Left ventricle myocardium superior (tissue), 1 donor: ENCODE results near the gene CERS3. TPM values are rescaled to one million over a fixed set of nuclear protein-coding genes. Genes with fewer than 3 reads are reported as not detected.

Experiments used
- ATAC-seq: fragments of 200-7000 bp; cut with Tn5 transposase; one replicate; pipeline ENCODE4 v1.9.1; 2020; ENCODE audit warnings: mild to moderate bottlenecking, moderate library complexity
- DNase-seq: peaks from one replicate; pipeline ENCODE4 v3.0.0-alpha.2; 2020
- intact Hi-C: fragments of 100-400 bp; cut with micrococcal nuclease; formaldehyde crosslinking; loops from one replicate; pipeline ENCODE4 v1.11.0; 2022
- total RNA-seq: library from RNA; stranded (reverse); fragmentation: NEBNext Ultra II Directional; extraction: Animal tissue kit (Norgen Biotek cat#: 25700); gene quantifications from one replicate; pipeline ENCODE4 v1.2.1, GENCODE V29; 2021
- donor health status: DM: no; HTN: yes; CAD: no; lungs with severe emphysema.

The CERS3 gene
- total RNA-seq, 1 donor from 2014 or later = not detected

DNA sequence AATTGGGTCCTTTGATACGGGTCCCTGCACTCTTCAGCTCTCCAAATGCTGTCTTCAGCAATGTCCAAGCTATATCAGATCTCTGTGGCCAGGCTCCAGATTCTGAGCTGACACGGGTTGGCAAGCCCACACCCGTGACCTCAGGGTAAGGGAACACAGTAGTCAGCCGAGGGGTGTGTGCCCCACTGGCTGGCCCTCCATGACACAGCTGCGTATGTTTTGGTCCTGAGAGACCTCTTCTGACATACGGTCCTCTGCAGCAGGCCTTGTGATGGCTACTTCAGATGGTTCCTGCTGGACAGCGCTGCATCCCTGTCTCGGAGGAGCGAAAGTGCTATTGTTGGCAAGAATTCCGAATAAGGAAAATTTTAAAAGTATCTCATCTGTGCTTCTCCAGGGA, 101.8 kb downstream of the CERS3 start:
- ATAC-seq (peak; percentile 55), DNase-seq (peak; percentile 36)
- intact Hi-C loops = no loop called here

DNA sequence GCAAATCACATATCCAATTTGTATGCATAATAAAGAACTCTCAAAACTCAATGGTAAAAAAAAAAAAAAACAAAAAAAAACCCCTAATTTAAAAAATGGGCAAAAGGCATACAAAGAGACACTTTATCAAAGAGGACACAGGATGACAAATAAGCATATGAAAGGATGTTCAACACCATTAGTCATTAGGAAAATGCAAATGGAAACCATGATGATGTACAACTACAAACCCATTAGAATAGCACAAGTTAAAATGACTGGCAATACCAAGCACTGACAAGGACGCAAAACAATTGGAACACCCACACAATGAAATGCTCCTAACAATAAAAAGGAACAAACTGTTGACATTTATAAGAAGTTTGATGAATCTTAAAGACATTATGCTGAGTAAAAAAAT, 123.6 kb downstream of the CERS3 start:
- ATAC-seq = no peak
- intact Hi-C loops = no loop called here
- no peak for DNase-seq

GRCh38 chr15:100400996-100401395, 127.8 kb downstream of the CERS3 start:
- no peak for DNase-seq
- ATAC-seq = no peak
- intact Hi-C loops = no loop called here

DNA sequence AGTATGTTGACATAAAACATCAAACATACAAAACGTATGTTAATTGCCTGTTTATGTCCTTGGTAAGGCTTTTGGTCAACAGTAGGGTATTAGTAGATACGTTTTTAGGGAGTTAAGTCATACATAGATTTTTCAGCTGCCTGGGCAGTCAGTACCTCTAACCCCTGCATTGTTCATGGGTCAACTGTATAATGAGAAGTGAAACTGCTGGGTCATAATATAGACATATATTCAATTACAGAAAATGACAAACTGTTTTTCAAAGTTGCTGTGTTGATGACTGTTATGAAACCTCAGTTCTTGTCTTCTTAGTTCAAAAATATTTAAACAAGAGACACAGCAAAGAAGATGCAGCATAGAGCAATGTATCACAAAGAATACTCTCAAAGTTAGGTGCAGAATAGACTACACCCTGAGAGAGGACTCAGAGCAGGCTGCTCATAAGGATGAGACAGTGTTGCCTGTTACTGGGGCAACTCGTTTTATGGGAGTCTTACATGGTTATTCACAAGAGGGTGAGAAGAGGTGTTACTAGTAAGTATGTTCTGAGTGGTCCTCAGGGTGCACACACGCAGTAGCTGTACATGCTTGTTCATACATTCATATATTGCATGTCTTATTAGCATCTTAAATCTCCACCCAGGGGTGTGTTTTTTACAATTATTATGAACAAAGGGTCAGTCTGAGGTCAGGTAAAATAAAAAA, 133.9 kb downstream of the CERS3 start:
- no peak for ATAC-seq
- intact Hi-C loops = no loop called here

DNA sequence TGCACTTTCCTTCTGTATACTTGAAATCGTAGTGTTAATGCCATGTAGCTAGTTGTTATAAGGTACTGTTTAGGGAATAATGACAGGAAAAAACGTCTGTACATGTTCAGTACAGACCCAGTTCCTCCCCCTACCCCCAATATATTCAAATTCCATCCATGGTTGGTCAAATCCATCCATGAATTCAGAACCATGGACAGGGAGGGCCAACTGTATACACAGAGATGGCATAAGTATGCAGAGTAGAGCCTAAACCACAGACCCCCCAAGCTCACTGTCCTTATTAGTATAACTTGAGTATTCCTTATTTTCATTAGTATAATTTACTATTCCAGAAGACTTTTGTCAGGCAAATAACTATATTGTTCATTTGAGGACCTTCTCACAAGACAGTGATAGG, 135.7 kb downstream of the CERS3 start:
- intact Hi-C loops = no loop called here
- DNase-seq (no peak), ATAC-seq (no peak)

More for the DNA sequence above, 133.9 kb downstream of the CERS3 start:
- no peak for DNase-seq

- DNase-seq (no peak), ATAC-seq (no peak)
- intact Hi-C loops = no loop called here
Measured at GRCh38 chr15:100385300-100386050, 143.3 kb downstream of the CERS3 start.

GRCh38 chr15:100384108-100384410, 144.7 kb downstream of the CERS3 start:
- intact Hi-C loops = no loop called here
- ATAC-seq = no peak
- DNase-seq = no peak

GRCh38 chr15:100383302-100384107, 145.2 kb downstream of the CERS3 start:
- no peak for DNase-seq
- ATAC-seq = no peak

DNA sequence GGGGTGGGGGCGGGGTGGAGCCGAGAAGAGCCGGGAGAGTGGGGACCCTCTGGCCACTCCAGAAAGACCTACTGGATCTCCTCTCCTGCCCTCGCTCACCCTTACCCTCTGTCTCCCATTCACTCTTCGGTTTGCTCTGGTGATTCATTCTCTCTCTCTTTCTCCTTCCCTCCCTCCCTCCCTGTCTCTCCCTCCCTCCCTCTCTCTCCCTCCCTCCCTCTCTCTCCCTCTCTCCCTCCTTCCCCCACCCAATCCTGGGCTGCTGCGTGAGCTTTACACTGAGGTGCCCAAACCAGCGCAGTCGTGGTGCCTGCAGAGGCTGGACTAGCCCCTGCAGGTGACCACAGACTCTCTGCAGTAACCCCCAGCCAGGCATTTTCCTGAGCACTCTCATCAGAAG, 154.8 kb downstream of the CERS3 start:
- intact Hi-C loops = no loop called here
- DNase-seq (no peak), ATAC-seq (no peak)

More at GRCh38 chr15:100383302-100384107, 145.2 kb downstream of the CERS3 start:
- intact Hi-C loops = no loop called here

GRCh38 chr15:100373120-100373896, 155.4 kb downstream of the CERS3 start:
- DNase-seq (no peak), ATAC-seq (peak; percentile 15)
- intact Hi-C loops = no loop called here

DNA sequence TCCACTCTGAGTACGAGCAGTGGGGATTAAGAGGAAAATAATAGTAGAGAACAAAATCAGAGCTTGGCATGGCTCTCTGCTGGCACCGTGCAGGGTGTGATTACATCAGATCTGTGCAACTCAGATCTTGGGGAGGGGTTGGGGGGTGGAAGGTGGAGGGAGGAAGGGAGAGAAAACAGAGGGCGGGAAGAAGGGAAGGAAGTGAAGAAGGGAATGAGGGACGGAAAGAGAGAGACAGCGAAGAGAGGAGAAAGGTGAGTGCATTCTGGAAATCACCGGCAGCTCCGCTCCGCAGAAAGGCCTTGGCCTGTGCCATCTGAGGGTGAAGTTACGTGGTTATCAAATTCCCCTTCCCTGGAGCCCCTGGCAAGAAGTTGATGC, 156.0 kb downstream of the CERS3 start:
- DNase-seq = no peak
- intact Hi-C loops = no loop called here
- peak; percentile 57 for ATAC-seq

DNA sequence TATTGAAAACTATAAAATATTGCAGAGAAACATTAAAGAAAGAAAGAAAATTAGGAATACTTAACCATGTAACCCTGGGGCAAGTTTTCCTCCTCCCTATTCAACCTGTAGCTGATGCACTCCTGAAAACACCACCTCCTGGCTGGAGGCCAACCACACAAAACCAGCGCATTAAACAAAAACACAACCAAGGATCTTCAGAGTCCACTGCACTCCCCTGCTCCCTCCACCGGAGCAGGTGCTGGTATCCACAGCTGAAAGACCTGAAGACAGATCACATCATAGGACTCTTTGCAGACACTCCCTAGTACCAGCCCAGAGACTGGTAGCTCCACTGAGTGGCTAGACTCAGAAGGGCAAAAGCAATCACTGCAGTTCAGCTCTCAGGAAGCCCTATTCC, 173.4 kb downstream of the CERS3 start:
- DNase-seq (no peak), ATAC-seq (no peak)
- intact Hi-C loops = no loop called here

- DNase-seq = no peak
- ATAC-seq = no peak
- intact Hi-C loops = no loop called here
Measured at GRCh38 chr15:100353449-100353848, 175.3 kb downstream of the CERS3 start.

- ATAC-seq (peak; percentile 66), DNase-seq (no peak)
- intact Hi-C loops = no loop called here
Measured at GRCh38 chr15:100350434-100351226, 178.1 kb downstream of the CERS3 start.

Other genes starting within 250 kb of the CERS3 start
- gene ADAMTS17, start 187.0 kb downstream of the CERS3 start, total RNA-seq = 2.9 TPM
- gene LINS1, start 73.2 kb upstream of the CERS3 start, total RNA-seq = 7.7 TPM
- 6.8 TPM for gene ASB7, start 73.6 kb upstream of the CERS3 start, total RNA-seq